HepG2 (cell line): Measurements from ENCODE around the gene LSM10. TPM values are rescaled to one million over a fixed set of nuclear protein-coding genes. Genes with fewer than 3 reads are reported as not detected.
A peak's percentile ranks its signal among the peaks of the same experiment; 100 is the strongest.

Experiments used
- ATAC-seq: fragments of 200-7000 bp; cut with Tn5 transposase; 3 replicates; pipeline ENCODE4 v1.9.1; 2020; ENCODE audit warnings: mild to moderate bottlenecking, moderate library complexity
- BruUV-seq: library from RNA; stranded (reverse); fragments of 400-500 nt; replicated peaks from 2 replicates; lab custom pipeline; 2021; lab: Mats Ljungman, UMichigan
- CTCF ChIA-PET: fragments of 300-600 bp; formaldehyde crosslinking; extraction: SDS; loops from one replicate; lab custom pipeline; 2021; ENCODE audit warnings: low total read pairs, inconsistent platforms, low intra/inter-chr PET ratio; lab: Yijun Ruan, JAX
- POLR2A ChIA-PET: fragments of 350-600 bp; sonication (Branson Sonifier 250); formaldehyde crosslinking; loops from one replicate; lab custom pipeline; 2020; ENCODE audit warnings: antibody characterized with exemption, inconsistent platforms; lab: Yijun Ruan, JAX
- DNase-seq: peaks from one replicate; pipeline ENCODE4 v3.0.0-alpha.2; 2015; ENCODE audit warnings: low spot score
- FAIRE-seq: peaks from 3 replicates; lab custom pipeline; 2011; peaks lifted over from hg19 to GRCh38; lab: Jason Lieb, UNC
- H2AFZ ChIP-seq: one replicate; pipeline ENCODE4 v1.6.1; 2011; ENCODE audit warnings: low read length, inconsistent platforms
- H3K27ac ChIP-seq: fragments of 300-600 bp; 3 replicates; pipeline ENCODE4 v1.8.0; 2011; ENCODE audit warnings: mixed run types, mild to moderate bottlenecking, mixed read lengths, low read length, inconsistent platforms; ENCODE audit not compliant: insufficient read depth; ENCODE audit errors: extremely low read length
- H3K27me3 ChIP-seq, 2 experiments: fragments of 200-600 bp in 1 of 2; 2 replicates in 1 of 2; 3 replicates in 1 of 2; pipeline versions ENCODE4 v1.6.0 to v1.8.0; 2011; ENCODE audit warnings: low read length in 2 of 2, mild to moderate bottlenecking in 2 of 2, moderate library complexity in 2 of 2, inconsistent platforms in 1 of 2; ENCODE audit not compliant: insufficient read depth in 2 of 2, control insufficient read depth in 1 of 2
- H3K36me3 ChIP-seq, 2 experiments: fragments of 200-600 bp in 1 of 2; replicated peaks in 1 of 2; 2 replicates in 1 of 2; 3 replicates in 1 of 2; pipeline versions ENCODE4 v1.5.1 to v1.8.0; 2011; ENCODE audit warnings: low read length in 2 of 2, inconsistent platforms in 1 of 2; ENCODE audit not compliant: insufficient read depth in 2 of 2, control insufficient read depth in 1 of 2
- H3K4me1 ChIP-seq: 2 replicates; pipeline ENCODE4 v1.5.1; 2012; ENCODE audit warnings: low read length, inconsistent platforms; ENCODE audit not compliant: insufficient read depth
- H3K4me2 ChIP-seq: 2 replicates; pipeline ENCODE4 v1.6.0; 2011; ENCODE audit warnings: low read depth, low read length, inconsistent platforms
- H3K4me3 ChIP-seq, 3 experiments: fragments of 200-600 bp in 1 of 3; sonication (generic), shearing (Covaris generic) in 1 of 3; replicated peaks in 1 of 3; 2 replicates each; pipeline ENCODE4 v1.5.1; 2011 to 2016; ENCODE audit warnings: low read length in 3 of 3, inconsistent platforms in 2 of 3, low read depth in 2 of 3, mild to moderate bottlenecking in 2 of 3, control low read depth in 1 of 3, mixed read lengths in 1 of 3; ENCODE audit not compliant: insufficient read depth in 1 of 3
- H3K79me2 ChIP-seq: one replicate; pipeline ENCODE4 v1.6.1; 2011; ENCODE audit warnings: low read length, inconsistent platforms; ENCODE audit not compliant: insufficient read depth
- H3K9ac ChIP-seq: 2 replicates; pipeline ENCODE4 v1.6.0; 2011; ENCODE audit warnings: mild to moderate bottlenecking, low read depth, low read length, inconsistent platforms; ENCODE audit not compliant: insufficient read depth
- H3K9me3 ChIP-seq: 2 replicates; pipeline ENCODE4 v1.5.1; 2012; ENCODE audit warnings: mild to moderate bottlenecking, low read length
- H4K20me1 ChIP-seq: 2 replicates; pipeline ENCODE4 v1.6.0; 2011; ENCODE audit warnings: inconsistent platforms, mild to moderate bottlenecking, low read length, moderate library complexity; ENCODE audit not compliant: insufficient read depth
- CEBPB ChIP-seq: IDR thresholded peaks from 2 replicates; pipeline ENCODE4 v1.6.1; 2011; ENCODE audit warnings: low read depth, low read length, improper control_type of control experiment, borderline replicate concordance
- FLYWCH1 ChIP-seq: sonication (generic); formaldehyde crosslinking; IDR thresholded peaks from 2 replicates; pipeline ENCODE4 v1.8.1; 2023; ENCODE audit warnings: mild to moderate bottlenecking, missing genetic modification reagents
- FOSL1 ChIP-seq: sonication (generic); formaldehyde crosslinking; IDR thresholded peaks from 2 replicates; pipeline ENCODE4 v1.9.0; 2021; ENCODE audit warnings: missing genetic modification reagents, borderline replicate concordance
- FOXM1 ChIP-seq: sonication (generic); formaldehyde crosslinking; IDR thresholded peaks from 2 replicates; pipeline ENCODE4 v1.5.0; 2020; ENCODE audit warnings: missing genetic modification reagents
- RFX3 ChIP-seq: IDR thresholded peaks from 2 replicates; pipeline ENCODE4 v1.6.1; 2016; ENCODE audit warnings: missing biosample characterization, missing genetic modification reagents
- SMAD9 ChIP-seq: sonication (generic); formaldehyde crosslinking; IDR thresholded peaks from 2 replicates; pipeline ENCODE4 v1.5.1; 2020; ENCODE audit warnings: mild to moderate bottlenecking, missing genetic modification reagents
- YEATS2 ChIP-seq: sonication (generic); formaldehyde crosslinking; IDR thresholded peaks from 2 replicates; pipeline ENCODE4 v1.4.0; 2020; ENCODE audit warnings: missing genetic modification reagents, borderline replicate concordance
- ZBTB38 ChIP-seq: sonication (generic); formaldehyde crosslinking; IDR thresholded peaks from 2 replicates; pipeline ENCODE4 v1.5.1; 2020; ENCODE audit warnings: mild to moderate bottlenecking, missing genetic modification reagents
- ZFP36L1 ChIP-seq: sonication (generic); formaldehyde crosslinking; IDR thresholded peaks from 2 replicates; pipeline ENCODE4 v1.8.0; 2022; ENCODE audit warnings: mild to moderate bottlenecking, missing genetic modification reagents, moderate library complexity
- ZNF30 ChIP-seq: sonication (generic); formaldehyde crosslinking; IDR thresholded peaks from 2 replicates; pipeline ENCODE4 v1.5.0; 2020; ENCODE audit warnings: mild to moderate bottlenecking, missing genetic modification reagents
- ZNF33B ChIP-seq: sonication (generic); formaldehyde crosslinking; IDR thresholded peaks from 2 replicates; pipeline ENCODE4 v1.5.1; 2020; ENCODE audit warnings: mild to moderate bottlenecking, missing genetic modification reagents
- ZNF576 ChIP-seq: sonication (generic); formaldehyde crosslinking; IDR thresholded peaks from 2 replicates; pipeline ENCODE4 v1.4.0; 2020; ENCODE audit warnings: mild to moderate bottlenecking, missing genetic modification reagents
- ZNF83 ChIP-seq: sonication (generic); formaldehyde crosslinking; IDR thresholded peaks from 2 replicates; pipeline ENCODE4 v1.4.0; 2020; ENCODE audit warnings: missing genetic modification reagents, mild to moderate bottlenecking, borderline replicate concordance
- WGBS: methylation state at CpG from one replicate; pipeline ENCODE4 v1.1.6; 2017; ENCODE audit warnings: low lambda C conversion rate; 5-methylcytosine and 5-hydroxymethylcytosine counted together
- in situ Hi-C: cut with HindIII; loops from 2 replicates; pipeline ENCODE4 v1.10.0; 2017; ENCODE audit warnings: low pct_unique_long_range_greater_than_20kb; ENCODE audit not compliant: extremely low pct_ligation_motif_present
- intact Hi-C: fragments of 100-400 bp; cut with micrococcal nuclease; formaldehyde crosslinking; loops from one replicate; pipeline ENCODE4 v1.10.0; 2022; ENCODE audit not compliant: unreplicated experiment
- polyA plus RNA-seq, 8 experiments: library from polyadenylated mRNA; depleted of rRNA in 3 of 8; stranded (reverse) in 7 of 8; unstranded in 1 of 8; fragments of >200 nt; fragmentation: Illumina TruSeq in 4 of 8; extraction: Trizol in 4 of 8; gene quantifications; 2 replicates each; pipeline versions ENCODE4 v1.2.1 to v1.2.3, GENCODE V29; 2011 to 2016; ENCODE audit warnings: low read depth in 4 of 8, missing spikeins in 1 of 8, mixed read lengths in 1 of 8; ENCODE audit not compliant: insufficient read depth in 1 of 8
- total RNA-seq, 5 experiments: library from RNA; depleted of rRNA; stranded (reverse); fragments of >200 nt; fragmentation: Illumina TruSeq; extraction: Trizol; gene quantifications; 2 replicates each; pipeline ENCODE4 v1.2.3, GENCODE V29; 2016; ENCODE audit warnings: low read depth in 1 of 5

Gene LSM10
- total and polyA plus RNA-seq, 2 of the 13 experiments (the other 11 are each of a cell fraction or from before 2014, with no cell fraction given), result 14.0 to 52.0 TPM

DNA sequence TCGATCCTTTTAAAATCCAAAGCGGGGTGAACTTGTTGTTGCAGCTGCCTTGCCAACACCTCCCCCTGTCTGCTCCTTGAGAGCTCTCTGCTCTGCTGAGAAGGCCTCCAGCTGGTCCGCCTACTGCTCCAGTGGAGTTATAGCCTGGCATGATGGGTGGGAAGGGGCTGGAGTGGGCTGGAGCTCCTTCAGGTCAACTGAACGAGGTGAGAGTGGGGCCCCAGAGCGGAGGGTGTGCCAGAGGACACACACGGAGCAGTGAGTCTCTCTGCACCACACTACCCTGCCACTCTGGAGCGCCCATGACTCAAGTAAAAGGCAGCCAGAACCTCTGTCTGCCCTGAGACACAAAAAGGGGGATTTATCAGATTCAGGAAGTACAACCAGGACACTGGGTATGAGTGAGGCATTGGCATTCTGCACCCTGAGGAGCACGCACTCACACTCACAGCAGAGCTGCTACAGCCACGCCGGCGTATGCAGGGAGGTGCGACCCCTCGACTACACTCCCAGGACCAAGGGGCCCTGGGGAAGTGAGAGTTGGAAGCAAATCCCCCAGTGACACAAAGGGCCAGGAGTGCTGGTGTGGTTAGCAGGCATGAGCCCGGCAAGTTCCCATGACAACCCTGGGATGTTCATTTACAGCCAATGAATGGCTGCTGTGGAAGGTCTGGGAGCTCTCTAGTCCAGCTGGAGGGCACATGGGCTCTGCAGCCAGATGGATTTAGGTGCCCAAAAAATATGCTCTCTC lies 46.3 kb downstream of the LSM10 start:
- POLR2A ChIA-PET, result no interaction called here
- ATAC-seq, result no peak
- in situ Hi-C loops, result no loop called here

GRCh38 chr1:36350659-36351226 lies 47.0 kb downstream of the LSM10 start:
- ATAC-seq (no peak), DNase-seq (no peak), FAIRE-seq (no peak)
- intact Hi-C loops (no loop called here), in situ Hi-C loops (no loop called here)
- no peaks in the 10 kb centered on the region for H4K20me1 ChIP-seq
- TF ChIP-seq SMAD9 (CRISPR knock-in tag) (no peak), CEBPB (no peak), ZFP36L1 (CRISPR knock-in tag) (no peak), ZNF83 (CRISPR knock-in tag) (no peak), YEATS2 (CRISPR knock-in tag) (no peak), FOSL1 (CRISPR knock-in tag) (no peak), ZNF33B (no peak), ZNF30 (no peak)
- H3K9ac ChIP-seq, result no peak overlapping the region
- H3K4me3 ChIP-seq, result no peak overlapping the region
- no peaks in the 10 kb centered on the region for H3K79me2 ChIP-seq
- WGBS, result 83% methylated on average over 7 of the region's 13 CpGs
- peaks cover 36 to 67% of the 10 kb centered on the region in 2 experiments for H3K36me3 ChIP-seq
- no peaks in the 10 kb centered on the region for H3K27me3 ChIP-seq
- no peaks in the 10 kb centered on the region for H3K9me3 ChIP-seq
- H2AFZ ChIP-seq, result no peak overlapping the region
- H3K4me2 ChIP-seq, result no peak overlapping the region
- peaks cover 50% of the 10 kb centered on the region for H3K4me1 ChIP-seq
- peak overlapping the region; percentile 11 for H3K27ac ChIP-seq
- ChIA-PET POLR2A (no interaction called here), CTCF (no interaction called here)
- BruUV-seq, result no TSS peak

More for the DNA sequence above, 46.3 kb downstream of the LSM10 start:
- Histone ChIP-seq H3K36me3 (peaks cover 35 to 64% of the 10 kb centered on the region in 2 experiments), H4K20me1 (no peaks in the 10 kb centered on the region), H3K27me3 (no peaks in the 10 kb centered on the region), H3K4me1 (peaks cover 50% of the 10 kb centered on the region), H2AFZ (no peak overlapping the region)
- no TSS peak for BruUV-seq
- TF ChIP-seq FOXM1 (CRISPR knock-in tag), result no peak
- no peak for TF ChIP-seq ZNF576
- TF ChIP-seq ZBTB38 (CRISPR knock-in tag), result no peak
- 0 out of 2 replicates have a peak, but pooled peaks have one; percentile 19 for TF ChIP-seq RFX3
- TF ChIP-seq FLYWCH1 (CRISPR knock-in tag), result no peak
- TF ChIP-seq, all 625 proteins: peak for 1
- no peak overlapping the region for H3K9ac ChIP-seq
- peak overlapping the region; percentile 11 for H3K27ac ChIP-seq
- WGBS, result 92% methylated on average over 12 of the region's 14 CpGs
- no peaks in the 10 kb centered on the region for H3K79me2 ChIP-seq
- CTCF ChIA-PET, result no interaction called here
- H3K4me3 ChIP-seq, result no peak overlapping the region
- H3K9me3 ChIP-seq, result no peaks in the 10 kb centered on the region
- FAIRE-seq (no peak), DNase-seq (no peak)
- intact Hi-C loops, result no loop called here
- no peak overlapping the region for H3K4me2 ChIP-seq
